Gastroesophageal sphincter (tissue), 3 donors: ENCODE results near the gene UNC5A.

ENCODE experiments used
- CTCF ChIP-seq, 4 experiments: fragments of 200-600 bp in 2 of 4; fragments of 450-650 bp in 2 of 4; sonication (generic) in 1 of 4; IDR thresholded peaks; one replicate each; pipeline ENCODE4 v1.5.1; 2017 to 2019; ENCODE audit warnings: antibody characterized with exemption in 4 of 4, mild to moderate bottlenecking in 2 of 4, moderate library complexity in 2 of 4
- EP300 ChIP-seq: sonication (generic); formaldehyde crosslinking; IDR thresholded peaks from one replicate; pipeline ENCODE4 v1.6.1; 2017; ENCODE audit warnings: antibody characterized with exemption, mild to moderate bottlenecking
- POLR2A ChIP-seq, 2 donors: fragments of 450-650 bp; IDR thresholded peaks; one replicate each; pipeline ENCODE4 v1.6.1; 2017; ENCODE audit warnings: antibody characterized with exemption in 2 of 2, mild to moderate bottlenecking in 2 of 2, moderate library complexity in 1 of 2
- POLR2AphosphoS5 ChIP-seq: sonication (generic); formaldehyde crosslinking; IDR thresholded peaks from one replicate; pipeline ENCODE4 v1.6.1; 2017; ENCODE audit warnings: antibody characterized with exemption

- TF ChIP-seq CTCF (IDR thresholded peaks at IDR 0.05) (no peak), POLR2AphosphoS5 (no peak), POLR2A (IDR thresholded peaks at IDR 0.05) (no peak), EP300 (no peak)
These were observed 22.3 kb upstream of the UNC5A start for GRCh38 chr5:176788091-176788490.
